ENCODE data around the gene LRBA.

LRBA gene

DNA sequence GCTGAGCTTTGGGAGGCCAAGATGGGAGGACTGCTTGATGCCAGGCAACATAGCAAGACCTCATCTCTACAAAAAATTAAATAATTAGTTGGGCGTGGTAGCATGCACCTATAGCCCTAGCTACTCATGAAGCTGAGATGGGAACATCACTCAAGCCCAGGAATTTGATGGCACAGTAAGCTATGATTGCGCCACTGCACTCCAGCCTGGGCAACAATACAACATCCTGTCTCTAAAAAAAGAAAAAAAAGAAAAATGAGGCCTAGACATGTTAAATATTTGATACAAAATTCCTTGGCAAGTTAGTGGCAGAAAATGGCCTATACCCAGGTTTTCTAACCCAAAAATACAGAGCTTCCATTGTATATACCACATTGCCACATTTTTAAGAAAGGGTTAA is 521.2 kb downstream of the LRBA start:
- DNase-seq (ENCODE audit: low read depth), result no peak

DNA sequence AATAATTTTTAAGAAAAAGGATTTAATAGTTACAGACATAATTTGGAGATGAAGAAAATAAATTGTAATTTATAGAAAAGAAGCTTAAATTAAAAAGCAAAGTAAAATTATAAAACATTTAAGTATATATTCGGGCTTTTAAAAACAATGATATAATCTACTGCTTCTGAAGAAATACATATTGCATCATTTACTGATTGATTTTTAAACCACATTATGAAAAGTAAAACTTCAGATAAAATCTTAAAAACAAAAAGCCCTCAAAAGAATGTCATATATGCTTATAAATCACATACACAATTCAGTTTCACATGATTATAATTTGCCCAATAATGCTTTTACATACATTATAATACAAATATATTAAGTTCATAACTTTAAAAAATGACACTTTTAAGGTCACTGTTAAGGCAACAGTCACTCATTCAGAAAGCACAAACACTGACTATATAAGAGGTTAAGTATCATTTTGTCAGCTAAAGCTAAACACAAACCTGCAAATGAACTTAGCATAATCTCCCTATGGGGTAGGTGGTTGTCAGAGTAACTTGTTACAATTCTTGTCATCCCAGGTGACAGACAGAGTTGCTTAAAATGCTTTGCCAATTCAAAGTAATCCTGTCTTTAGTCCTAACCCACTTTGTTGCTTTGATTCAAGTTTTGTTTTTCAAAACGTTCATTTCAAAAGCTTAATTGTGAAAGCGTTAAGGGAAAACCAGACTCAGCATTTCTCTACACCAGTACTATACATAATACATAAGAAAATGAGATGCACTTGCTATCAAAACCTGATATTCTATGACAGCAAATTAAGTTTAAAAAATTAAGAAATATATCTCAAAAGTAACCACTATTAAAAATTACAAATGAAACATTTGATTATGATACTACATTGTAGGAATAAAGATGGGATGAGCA is 523.7 kb downstream of the LRBA start:
- no peak for DNase-seq (ENCODE audit: low read depth)

DNA sequence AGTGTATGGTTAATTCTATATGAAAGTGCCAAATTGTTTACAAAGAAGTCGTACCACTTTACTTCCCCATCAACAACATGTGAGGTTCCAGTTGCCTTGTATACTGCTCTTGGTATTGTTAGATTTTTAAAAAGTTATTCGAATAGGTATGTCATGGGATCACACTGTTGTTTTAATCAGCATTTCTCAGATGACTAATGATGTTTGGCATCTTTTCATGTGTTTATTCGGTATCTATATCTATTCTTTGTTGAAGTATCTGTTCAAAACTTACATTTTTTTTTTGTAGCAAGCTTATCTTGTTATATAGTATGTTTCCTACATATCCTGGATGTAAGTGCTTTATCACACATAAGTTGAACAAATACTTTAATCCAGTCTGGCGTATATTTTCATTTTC is 532.5 kb downstream of the LRBA start:
- no peak for DNase-seq (ENCODE audit: low read depth)

DNA sequence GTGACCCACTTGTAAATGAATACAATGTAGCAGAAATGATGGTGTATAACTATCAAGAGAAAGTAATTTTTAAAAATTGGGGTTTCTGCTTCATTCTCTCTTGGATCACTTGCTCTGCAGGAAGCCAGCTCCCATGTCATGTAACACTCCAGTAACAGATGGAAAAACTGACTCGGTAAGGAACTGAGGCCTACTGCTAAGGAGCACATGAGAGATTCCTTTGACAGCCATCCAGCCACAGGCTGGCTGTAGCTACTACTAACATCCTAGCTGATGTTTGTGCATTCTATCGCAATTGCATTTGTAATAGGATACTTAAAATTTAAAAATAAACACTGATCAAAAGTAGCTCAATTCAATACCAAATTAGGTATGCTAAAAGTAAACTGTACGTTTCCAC is 535.4 kb downstream of the LRBA start:
- DNase-seq (ENCODE audit: low read depth), result no peak

- no peak for DNase-seq (ENCODE audit: low read depth)
These were observed 537.2 kb downstream of the LRBA start for GRCh38 chr4:150477869-150478268.

GRCh38 chr4:150476776-150477175 is 538.3 kb downstream of the LRBA start:
- no peak for DNase-seq (ENCODE audit: low read depth)

GRCh38 chr4:150475763-150476162 is 539.3 kb downstream of the LRBA start:
- no peak for DNase-seq (ENCODE audit: low read depth)

DNA sequence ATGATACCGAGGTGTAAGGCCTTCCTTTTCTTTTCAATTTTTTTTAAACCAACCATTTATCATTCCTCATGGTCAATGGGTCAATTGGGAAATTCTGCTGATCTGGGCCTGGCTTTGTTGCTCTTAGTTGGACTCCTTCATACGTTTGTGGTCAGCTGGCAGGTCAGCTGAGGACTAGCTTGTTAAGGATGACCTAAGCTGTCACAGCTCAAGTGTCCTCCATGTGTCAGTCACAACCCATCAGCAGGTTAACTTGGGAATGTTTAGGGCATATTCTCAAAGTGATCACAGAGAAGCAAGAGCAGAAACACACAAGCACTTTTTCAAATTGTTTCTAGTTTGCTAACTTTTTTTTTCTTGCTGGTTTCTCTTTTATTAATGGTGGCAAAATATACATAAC is 550.6 kb downstream of the LRBA start:
- no peak for DNase-seq (ENCODE audit: low read depth)

DNA sequence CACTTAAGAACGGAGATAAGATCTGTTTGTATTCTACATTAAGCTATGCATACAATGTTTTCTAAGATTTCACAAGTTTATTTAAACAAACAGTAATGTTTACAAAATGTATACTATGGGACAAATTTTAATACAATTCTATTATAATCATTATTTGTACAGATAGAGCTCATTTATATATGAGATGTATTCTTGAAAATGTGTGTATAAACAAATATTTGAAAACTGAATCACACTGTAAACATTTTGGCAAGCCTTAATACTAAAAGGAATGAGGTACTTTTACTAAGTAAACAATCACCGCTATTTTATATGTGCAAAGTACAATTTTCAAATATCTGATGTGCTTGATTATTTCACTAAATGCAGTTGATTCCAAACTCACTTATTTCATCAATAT is 552.3 kb downstream of the LRBA start:
- no peak for DNase-seq (ENCODE audit: low read depth)

DNA sequence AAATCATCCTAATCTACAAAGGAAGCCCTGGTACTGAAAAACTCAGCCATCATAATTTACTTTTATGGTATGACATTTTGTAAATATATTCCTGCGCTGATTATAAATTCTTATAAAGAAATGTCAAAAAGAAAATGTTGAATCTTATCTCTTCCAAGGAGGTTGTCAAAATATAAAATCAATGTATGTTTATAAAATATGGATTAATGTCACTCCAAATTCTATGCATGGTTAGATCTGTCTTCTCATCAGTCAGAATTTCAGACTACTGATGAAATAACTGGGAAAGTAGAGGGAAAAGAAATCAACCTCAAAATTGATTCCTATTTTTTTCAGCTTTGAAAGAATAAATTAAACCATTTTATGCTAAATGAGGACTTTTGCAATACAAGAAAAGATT is 553.1 kb downstream of the LRBA start:
- no peak for DNase-seq (ENCODE audit: low read depth)

DNA sequence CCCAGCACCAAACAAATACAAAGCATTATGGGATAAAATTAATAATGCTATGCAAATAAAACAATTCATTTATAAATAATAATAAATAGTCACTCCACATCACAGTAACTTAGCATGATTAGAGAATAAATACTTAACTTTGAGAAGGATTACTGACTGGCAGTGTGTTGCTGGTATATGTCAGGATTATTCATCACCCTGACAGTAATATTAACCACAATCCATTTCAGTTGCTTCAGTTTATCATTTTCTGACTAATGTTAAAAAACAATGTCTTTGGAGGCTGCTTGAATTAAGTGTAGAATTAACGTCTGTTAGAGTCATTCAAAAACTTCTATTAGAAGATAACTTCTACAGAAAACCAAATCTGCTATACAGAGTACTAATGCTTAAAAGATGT is 557.3 kb downstream of the LRBA start:
- no peak for DNase-seq (ENCODE audit: low read depth)

- DNase-seq (ENCODE audit: low read depth), result no peak
These were observed 563.2 kb downstream of the LRBA start for GRCh38 chr4:150451883-150452282.

- DNase-seq (ENCODE audit: low read depth), result no peak
These were observed 567.7 kb downstream of the LRBA start for GRCh38 chr4:150447356-150447755.

- DNase-seq (ENCODE audit: low read depth), result no peak
These were observed 575.6 kb downstream of the LRBA start for GRCh38 chr4:150439451-150439933.

GRCh38 chr4:150436598-150437370 is 578.3 kb downstream of the LRBA start:
- no peak for DNase-seq (ENCODE audit: low read depth)

GRCh38 chr4:150431221-150431620 is 583.9 kb downstream of the LRBA start:
- no peak for DNase-seq (ENCODE audit: low read depth)

GRCh38 chr4:150425161-150425560 is 589.9 kb downstream of the LRBA start:
- DNase-seq (ENCODE audit: low read depth), result no peak

GRCh38 chr4:150423503-150423902 is 591.6 kb downstream of the LRBA start:
- no peak for DNase-seq (ENCODE audit: low read depth)

- no peak for DNase-seq (ENCODE audit: low read depth)
These were observed 592.0 kb downstream of the LRBA start for GRCh38 chr4:150423074-150423473.

DNA sequence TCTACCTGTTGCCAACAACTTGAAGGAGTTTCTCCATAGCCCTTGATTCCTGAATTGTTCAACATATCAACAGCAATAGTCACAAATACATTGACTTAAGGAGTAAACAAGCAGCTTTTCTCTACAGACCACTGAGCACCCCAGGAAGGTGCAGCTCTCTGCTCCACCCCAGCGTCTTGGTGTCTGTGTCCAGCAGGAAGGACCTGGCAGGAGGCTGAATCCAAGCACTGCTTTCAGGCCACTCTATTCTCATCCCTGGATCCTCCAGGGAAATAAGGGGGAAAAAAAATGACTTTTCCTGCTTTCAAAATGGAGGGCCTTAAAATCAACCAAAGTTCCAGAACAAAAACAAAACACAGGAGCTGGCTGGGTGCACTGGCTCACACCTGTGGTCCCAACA is 593.5 kb downstream of the LRBA start:
- no peak for DNase-seq (ENCODE audit: low read depth)

GRCh38 chr4:150419939-150420338 is 595.1 kb downstream of the LRBA start:
- no peak for DNase-seq (ENCODE audit: low read depth)

- DNase-seq (ENCODE audit: low read depth), result no peak
These were observed 596.2 kb downstream of the LRBA start for GRCh38 chr4:150418757-150419410.

GRCh38 chr4:150415213-150415612 is 599.9 kb downstream of the LRBA start:
- no peak for DNase-seq (ENCODE audit: low read depth)
